Sigmoid colon (tissue), 7 donors: ENCODE results near the gene KYNU. TPM values are rescaled to one million over a fixed set of nuclear protein-coding genes. Genes with fewer than 3 reads are reported as not detected.

Experiments used
- DNase-seq: peaks from one replicate; pipeline ENCODE4 v3.0.0-alpha.2; 2019
- H3K27ac ChIP-seq, 4 donors: fragments of 200-600 bp; sonication (generic); one replicate each; pipeline ENCODE4 v1.5.1; 2016 to 2019; ENCODE audit warnings: mild to moderate bottlenecking in 1 of 4
- H3K27me3 ChIP-seq, 3 donors: fragments of 200-600 bp; sonication (generic); one replicate each; pipeline ENCODE4 v1.5.1; 2019; ENCODE audit warnings: mild to moderate bottlenecking in 1 of 3
- H3K36me3 ChIP-seq, 4 donors: fragments of 200-600 bp; sonication (generic); one replicate each; pipeline ENCODE4 v1.5.1; 2016 to 2019
- H3K4me1 ChIP-seq, 4 donors: fragments of 200-600 bp; sonication (generic); one replicate each; pipeline ENCODE4 v1.5.1; 2017 to 2019
- H3K4me3 ChIP-seq, 4 donors: fragments of 200-600 bp; sonication (generic); one replicate each; pipeline ENCODE4 v1.5.1; 2017 to 2019; ENCODE audit warnings: mild to moderate bottlenecking in 2 of 4, moderate library complexity in 1 of 4
- H3K9me3 ChIP-seq, 4 donors: fragments of 200-600 bp in 3 of 4; sonication (generic) in 3 of 4; one replicate each; pipeline versions ENCODE4 v1.5.1 to v1.6.1; 2013 to 2019
- CTCF ChIP-seq, 4 experiments: fragments of 450-650 bp in 3 of 4; fragments of 200-600 bp in 1 of 4; IDR thresholded peaks; one replicate each; pipeline ENCODE4 v1.5.1; 2016 to 2019; ENCODE audit warnings: antibody characterized with exemption in 4 of 4, mild to moderate bottlenecking in 3 of 4, moderate library complexity in 2 of 4
- EP300 ChIP-seq, 4 donors: sonication (generic); formaldehyde crosslinking; IDR thresholded peaks; one replicate each; pipeline ENCODE4 v1.6.1; 2017; ENCODE audit warnings: antibody characterized with exemption in 4 of 4
- POLR2A ChIP-seq, 2 donors: fragments of 450-650 bp; IDR thresholded peaks; one replicate each; pipeline ENCODE4 v1.6.1; 2016; ENCODE audit warnings: antibody characterized with exemption in 2 of 2, mild to moderate bottlenecking in 2 of 2, moderate library complexity in 2 of 2
- POLR2AphosphoS5 ChIP-seq, 4 donors: sonication (generic); formaldehyde crosslinking; IDR thresholded peaks; one replicate each; pipeline ENCODE4 v1.6.1; 2017; ENCODE audit warnings: antibody characterized with exemption in 4 of 4
- WGBS, 2 donors: extraction: QIAGEN DNeasy Blood & Tissue Kit; methylation state at CpG; one replicate each; pipeline ENCODE4 v1.1.7; 2013; 5-methylcytosine and 5-hydroxymethylcytosine counted together
- intact Hi-C: fragments of 100-400 bp; cut with DNase I; formaldehyde crosslinking; loops from one replicate; pipeline ENCODE4 v1.15.1; 2023
- polyA plus RNA-seq, 3 donors: library from polyadenylated mRNA; stranded (reverse); fragments of 200-250 nt; gene quantifications; one replicate each; pipeline ENCODE4 v1.2.3, GENCODE V29; 2013
- total RNA-seq, 4 donors: library from RNA; depleted of rRNA; stranded (reverse); fragments of >200 nt; gene quantifications; one replicate each; pipeline ENCODE4 v1.1.0, GENCODE V29; 2016
- donor health status: healthy with polysubstance abuse.
- donor health status: Bipolar disorder and iron deficiency.
- donor health status: healthy.

Gene KYNU
- total and polyA plus RNA-seq, 7 donors = 1.1 to 4.6 (median 2.2) TPM

- TF ChIP-seq POLR2A (IDR thresholded peaks at IDR 0.05) (no peak), POLR2AphosphoS5 (IDR thresholded peaks at IDR 0.05) (no peak), EP300 (IDR thresholded peaks at IDR 0.05) (no peak), CTCF (IDR thresholded peaks at IDR 0.05) (no peak)
- H3K9me3 ChIP-seq = no peaks in the 10 kb centered on the region
- intact Hi-C loops = no loop called here
Observed at GRCh38 chr2:143056550-143056949, 179.1 kb downstream of the KYNU start.

GRCh38 chr2:143058851-143059250 is 181.4 kb downstream of the KYNU start:
- no peak for TF ChIP-seq POLR2AphosphoS5 (IDR thresholded peaks at IDR 0.05)
- no peak for TF ChIP-seq EP300 (IDR thresholded peaks at IDR 0.05)
- no peak for TF ChIP-seq POLR2A (IDR thresholded peaks at IDR 0.05)
- TF ChIP-seq CTCF (IDR thresholded peaks at IDR 0.05) = no peak
- intact Hi-C loops = no loop called here
- no peaks in the 10 kb centered on the region for H3K27me3 ChIP-seq
- H3K4me3 ChIP-seq = no peak overlapping the region
- 40 to 49% methylated on average over 1 of the region's 1 CpG for WGBS, 2 donors
- no peaks in the 10 kb centered on the region for H3K36me3 ChIP-seq
- H3K9me3 ChIP-seq = no peaks in the 10 kb centered on the region
- no peaks in the 10 kb centered on the region for H3K4me1 ChIP-seq
- H3K27ac ChIP-seq = no peak overlapping the region
- no peak for DNase-seq

More at GRCh38 chr2:143056550-143056949, 179.1 kb downstream of the KYNU start:
- Histone ChIP-seq H3K4me3 (no peak overlapping the region), H3K36me3 (no peaks in the 10 kb centered on the region), H3K4me1 (no peaks in the 10 kb centered on the region), H3K27me3 (no peaks in the 10 kb centered on the region), H3K27ac (no peak overlapping the region)
- WGBS, 2 donors = 94 to 95% methylated on average over 5 of the region's 5 CpGs
- DNase-seq = no peak

- intact Hi-C loops = no loop called here
- DNase-seq = no peak
- H3K4me1 ChIP-seq = no peaks in the 10 kb centered on the region
- no peaks in the 10 kb centered on the region for H3K9me3 ChIP-seq
- WGBS, 2 donors = 68 to 73% methylated on average over 1 of the region's 1 CpG
- no peaks in the 10 kb centered on the region for H3K36me3 ChIP-seq
- H3K4me3 ChIP-seq = no peak overlapping the region
- no peak for TF ChIP-seq CTCF (IDR thresholded peaks at IDR 0.05)
- no peak for TF ChIP-seq POLR2AphosphoS5 (IDR thresholded peaks at IDR 0.05)
- no peak for TF ChIP-seq EP300 (IDR thresholded peaks at IDR 0.05)
- TF ChIP-seq POLR2A (IDR thresholded peaks at IDR 0.05) = no peak
- H3K27ac ChIP-seq = no peak overlapping the region
- no peaks in the 10 kb centered on the region for H3K27me3 ChIP-seq
Observed at GRCh38 chr2:143063612-143064200, 186.2 kb downstream of the KYNU start.

GRCh38 chr2:143068094-143068493 is 190.6 kb downstream of the KYNU start:
- 62 to 80% methylated on average over 3 of the region's 3 CpGs for WGBS, 2 donors
- Histone ChIP-seq H3K27me3 (no peaks in the 10 kb centered on the region), H3K27ac (no peak overlapping the region), H3K9me3 (no peaks in the 10 kb centered on the region), H3K36me3 (no peaks in the 10 kb centered on the region), H3K4me1 (no peaks in the 10 kb centered on the region), H3K4me3 (no peak overlapping the region)
- intact Hi-C loops = no loop called here
- DNase-seq = no peak
- TF ChIP-seq CTCF (IDR thresholded peaks at IDR 0.05) (no peak), EP300 (IDR thresholded peaks at IDR 0.05) (no peak), POLR2A (IDR thresholded peaks at IDR 0.05) (no peak)

- Histone ChIP-seq H3K4me3 (no peak overlapping the region), H3K27me3 (no peaks in the 10 kb centered on the region), H3K9me3 (no peaks in the 10 kb centered on the region), H3K27ac (no peak overlapping the region), H3K4me1 (no peaks in the 10 kb centered on the region), H3K36me3 (no peaks in the 10 kb centered on the region)
- WGBS, 2 donors = 34 to 43% methylated on average over 3 of the region's 3 CpGs
- DNase-seq = no peak
- intact Hi-C loops = no loop called here
- peak in 1 of 4 donors; percentile 10 for TF ChIP-seq POLR2AphosphoS5 (IDR thresholded peaks at IDR 0.05)
- TF ChIP-seq EP300 (IDR thresholded peaks at IDR 0.05) = peak in 1 of 4 donors; percentile 6
- TF ChIP-seq POLR2A (IDR thresholded peaks at IDR 0.05) = no peak
- TF ChIP-seq CTCF (IDR thresholded peaks at IDR 0.05) = no peak
Observed at GRCh38 chr2:143068509-143068908, 191.0 kb downstream of the KYNU start.
